SU-DHL-6 (cell line): Measurements from ENCODE around the gene CRYAA.

Experiments
- H2AFZ ChIP-seq: fragments of 200-600 bp; sonication (generic); 2 replicates; pipeline ENCODE4 v1.6.1; 2014; ENCODE audit warnings: low read depth, mild to moderate bottlenecking, moderate library complexity, mixed read lengths, antibody characterized with exemption, low read length; ENCODE audit not compliant: severe bottlenecking
- H3F3A ChIP-seq: fragments of 200-600 bp; shearing (Covaris generic); 2 replicates; pipeline ENCODE4 v1.6.0; 2016; ENCODE audit warnings: antibody characterized with exemption, mild to moderate bottlenecking; ENCODE audit not compliant: insufficient read depth
- H3K27ac ChIP-seq: fragments of 200-600 bp; sonication (generic); 2 replicates; pipeline ENCODE4 v1.5.1; 2016; ENCODE audit warnings: low read depth, mild to moderate bottlenecking, low read length, moderate library complexity, mixed read lengths
- H3K27me3 ChIP-seq: fragments of 200-600 bp; sonication (generic), shearing (Covaris generic); 2 replicates; pipeline ENCODE4 v1.6.0; 2014; ENCODE audit warnings: mild to moderate bottlenecking, low read length
- H3K36me3 ChIP-seq: fragments of 200-600 bp; sonication (generic); 2 replicates; pipeline ENCODE4 v1.6.1; 2014; ENCODE audit warnings: mild to moderate bottlenecking, low read length, mixed read lengths
- H3K4me2 ChIP-seq: fragments of 300-600, 200-600 bp; shearing (Covaris generic), sonication (generic); 2 replicates; pipeline ENCODE4 v1.6.0; 2014; ENCODE audit warnings: low read length, low read depth, mild to moderate bottlenecking; ENCODE audit not compliant: poor library complexity, severe bottlenecking
- H3K4me3 ChIP-seq: fragments of 200-600 bp; sonication (generic); 2 replicates; pipeline ENCODE4 v1.5.1; 2014; ENCODE audit warnings: antibody characterized with exemption, low read length, mild to moderate bottlenecking, mixed read lengths; ENCODE audit not compliant: insufficient read depth, poor library complexity, severe bottlenecking
- H3K79me2 ChIP-seq: fragments of 200-600 bp; sonication (generic); 2 replicates; pipeline ENCODE4 v1.6.1; 2014; ENCODE audit warnings: mild to moderate bottlenecking, low read length, moderate library complexity; ENCODE audit not compliant: insufficient read depth
- H3K9ac ChIP-seq: fragments of 200-600 bp; sonication (generic); 2 replicates; pipeline ENCODE4 v1.7.0; 2014; ENCODE audit warnings: mild to moderate bottlenecking, low read length
- H3K9me2 ChIP-seq: fragments of 200-600 bp; sonication (generic); replicated peaks from 2 replicates; pipeline ENCODE4 v1.6.1; 2014; ENCODE audit warnings: low read length; ENCODE audit not compliant: insufficient read depth
- H3K9me3 ChIP-seq: fragments of 200-600 bp; sonication (generic); 2 replicates; pipeline ENCODE4 v1.6.1; 2014; ENCODE audit warnings: low read length, mixed read lengths; ENCODE audit not compliant: insufficient read depth
- H4K20me1 ChIP-seq: fragments of 200-600 bp; sonication (generic); 2 replicates; pipeline ENCODE4 v1.6.1; 2014; ENCODE audit warnings: low read depth, mild to moderate bottlenecking, antibody characterized with exemption, low read length, moderate library complexity, mixed read lengths
- EZH2phosphoT487 ChIP-seq: fragments of 200-600 bp; sonication (generic), shearing (Covaris generic); conservative IDR thresholded peaks from 2 replicates; pipeline ENCODE4 v1.6.1; 2018; ENCODE audit warnings: mild to moderate bottlenecking, antibody characterized with exemption, low read length, moderate library complexity, mixed read lengths
- TF ChIP-seq, protein P1 (sequence below): fragments of 200-600 bp; sonication (generic); IDR thresholded peaks from one replicate; pipeline ENCODE4 v1.5.1; 2017; ENCODE audit warnings: antibody characterized with exemption, mild to moderate bottlenecking, low read length, moderate library complexity; ENCODE audit not compliant: insufficient read depth, poor library complexity, severe bottlenecking

The CRYAA gene

DNA sequence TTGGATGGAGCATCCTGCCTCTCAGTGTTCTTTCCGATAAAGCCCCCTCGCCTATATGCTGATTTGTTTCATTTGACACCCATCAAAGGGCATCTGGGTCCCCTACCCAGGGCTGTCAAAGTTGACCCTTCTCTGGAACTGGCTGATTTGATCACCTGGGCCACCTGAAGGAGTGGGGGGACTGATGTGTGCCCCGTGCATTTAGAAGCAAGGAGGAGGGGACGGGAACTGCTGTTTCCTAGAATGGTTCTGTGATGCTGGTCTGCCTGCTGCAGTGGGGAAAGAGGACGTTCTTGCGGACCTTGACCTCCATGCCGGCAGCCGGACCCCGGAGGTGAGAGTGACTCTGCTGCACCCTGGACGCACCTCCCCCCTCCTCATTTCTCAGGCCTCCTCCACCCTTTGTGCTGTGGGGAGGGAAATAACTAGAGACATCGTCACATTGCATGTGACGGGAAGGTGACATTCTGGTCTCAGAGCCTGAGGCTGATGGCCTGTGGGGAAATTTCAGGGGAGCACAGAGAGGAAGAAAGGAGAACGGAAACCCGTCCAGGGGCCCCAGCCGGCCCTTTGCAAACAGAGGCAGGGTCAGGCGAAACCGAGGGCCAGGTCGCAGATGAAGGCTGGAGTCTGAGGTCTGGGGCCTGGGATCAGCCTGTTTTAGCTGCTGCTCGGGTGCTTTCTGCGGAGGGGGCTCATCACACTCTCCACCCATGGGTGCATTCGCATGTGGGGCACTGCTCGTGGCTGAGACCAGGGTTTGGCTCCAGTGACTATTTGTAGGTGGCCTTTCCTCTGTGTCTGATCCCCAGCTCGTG is 25.7 kb downstream of the CRYAA start:
- H3K9ac ChIP-seq: no peak overlapping the region
- no peak overlapping the region for H3K4me2 ChIP-seq
- H3F3A ChIP-seq: no peaks in the 10 kb centered on the region
- H4K20me1 ChIP-seq: no peaks in the 10 kb centered on the region
- H3K27ac ChIP-seq: no peak overlapping the region
- TF ChIP-seq, protein P1, sequence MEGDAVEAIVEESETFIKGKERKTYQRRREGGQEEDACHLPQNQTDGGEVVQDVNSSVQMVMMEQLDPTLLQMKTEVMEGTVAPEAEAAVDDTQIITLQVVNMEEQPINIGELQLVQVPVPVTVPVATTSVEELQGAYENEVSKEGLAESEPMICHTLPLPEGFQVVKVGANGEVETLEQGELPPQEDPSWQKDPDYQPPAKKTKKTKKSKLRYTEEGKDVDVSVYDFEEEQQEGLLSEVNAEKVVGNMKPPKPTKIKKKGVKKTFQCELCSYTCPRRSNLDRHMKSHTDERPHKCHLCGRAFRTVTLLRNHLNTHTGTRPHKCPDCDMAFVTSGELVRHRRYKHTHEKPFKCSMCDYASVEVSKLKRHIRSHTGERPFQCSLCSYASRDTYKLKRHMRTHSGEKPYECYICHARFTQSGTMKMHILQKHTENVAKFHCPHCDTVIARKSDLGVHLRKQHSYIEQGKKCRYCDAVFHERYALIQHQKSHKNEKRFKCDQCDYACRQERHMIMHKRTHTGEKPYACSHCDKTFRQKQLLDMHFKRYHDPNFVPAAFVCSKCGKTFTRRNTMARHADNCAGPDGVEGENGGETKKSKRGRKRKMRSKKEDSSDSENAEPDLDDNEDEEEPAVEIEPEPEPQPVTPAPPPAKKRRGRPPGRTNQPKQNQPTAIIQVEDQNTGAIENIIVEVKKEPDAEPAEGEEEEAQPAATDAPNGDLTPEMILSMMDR: no peak
- TF ChIP-seq EZH2phosphoT487: no peak
- no peaks in the 10 kb centered on the region for H3K9me2 ChIP-seq
- no peak overlapping the region for H2AFZ ChIP-seq
- peaks cover 5% of the 10 kb centered on the region; the same call in 1 of the 2 replicates for H3K27me3 ChIP-seq
- H3K4me3 ChIP-seq: no peak overlapping the region
- no peaks in the 10 kb centered on the region for H3K79me2 ChIP-seq
- no peaks in the 10 kb centered on the region for H3K9me3 ChIP-seq
- H3K36me3 ChIP-seq: no peaks in the 10 kb centered on the region

DNA sequence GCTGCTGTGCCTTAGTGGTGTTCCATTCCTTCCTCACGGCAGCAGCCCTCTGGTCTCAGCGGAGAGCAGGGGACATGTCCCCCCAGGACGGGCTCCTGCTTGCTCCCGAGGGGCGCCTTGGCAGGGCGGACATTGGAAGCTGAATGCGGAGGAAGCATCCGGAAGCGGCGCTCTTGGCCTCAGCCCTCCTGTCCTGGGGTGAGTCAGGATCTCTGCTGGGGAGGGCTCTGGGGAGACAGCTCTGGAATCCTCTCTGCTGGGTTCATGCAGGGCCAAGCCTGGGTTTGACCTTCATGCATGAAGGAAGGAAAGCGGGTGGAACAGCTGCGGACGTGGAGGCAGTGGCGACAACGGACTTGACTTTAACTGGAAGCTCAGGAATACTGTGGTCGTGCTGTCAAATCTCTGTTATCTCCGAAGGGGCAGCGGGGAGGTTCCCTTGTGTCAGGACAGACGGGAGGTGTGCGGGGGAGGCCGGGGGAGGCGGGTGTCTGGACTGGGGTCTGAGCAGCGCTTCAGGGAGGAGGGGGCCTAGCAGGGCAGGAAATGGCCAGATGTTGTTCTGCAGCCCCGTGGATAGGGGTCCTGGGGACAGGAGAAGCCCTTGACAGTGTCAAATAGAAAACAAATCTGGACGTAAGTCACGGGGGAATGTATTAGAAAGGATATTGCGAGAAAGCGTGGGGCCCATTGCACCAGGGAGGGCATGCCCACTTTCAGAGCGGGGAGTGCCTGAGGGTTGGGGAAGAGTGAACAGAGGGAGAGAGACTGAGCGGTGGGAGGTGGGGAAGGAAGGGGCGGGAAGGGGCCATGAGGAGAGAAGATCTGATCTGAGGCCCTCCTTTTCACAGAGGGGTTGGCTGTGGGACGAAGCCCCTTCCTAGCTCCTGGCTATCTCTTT is 26.6 kb downstream of the CRYAA start:
- no peaks in the 10 kb centered on the region for H3F3A ChIP-seq
- no peak overlapping the region for H3K4me3 ChIP-seq
- no peaks in the 10 kb centered on the region for H3K79me2 ChIP-seq
- H3K9me3 ChIP-seq: no peaks in the 10 kb centered on the region
- H3K27ac ChIP-seq: no peak overlapping the region
- H3K27me3 ChIP-seq: peaks cover 5% of the 10 kb centered on the region; the same call in 1 of the 2 replicates
- TF ChIP-seq, protein P1: no peak
- no peak for TF ChIP-seq EZH2phosphoT487
- H3K9ac ChIP-seq: no peak overlapping the region
- no peaks in the 10 kb centered on the region for H4K20me1 ChIP-seq
- no peaks in the 10 kb centered on the region for H3K36me3 ChIP-seq
- H3K4me2 ChIP-seq: no peak overlapping the region
- H2AFZ ChIP-seq: no peak overlapping the region
- H3K9me2 ChIP-seq: no peaks in the 10 kb centered on the region

DNA sequence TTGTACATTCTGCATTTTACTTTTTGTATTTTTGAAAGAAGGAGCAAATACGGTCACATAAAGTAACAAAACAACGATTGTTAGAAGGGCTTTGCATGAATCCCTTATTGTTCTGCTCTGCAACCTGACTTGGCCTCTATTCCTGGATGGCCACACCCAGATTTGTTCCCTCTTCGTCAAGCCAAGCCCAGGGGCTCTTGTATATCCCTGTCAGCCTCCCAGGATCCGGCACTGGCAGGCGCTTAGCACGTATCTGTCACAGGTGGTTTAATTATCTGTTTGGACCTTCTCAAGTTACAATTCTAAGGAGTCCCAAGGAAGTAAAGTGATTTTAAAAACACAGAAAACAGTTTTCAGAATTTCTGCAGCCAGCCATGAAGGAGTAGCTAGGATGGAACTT is 28.0 kb downstream of the CRYAA start:
- Histone ChIP-seq H3F3A (no peaks in the 10 kb centered on the region), H3K9me2 (no peaks in the 10 kb centered on the region), H3K9ac (no peak overlapping the region), H3K9me3 (peaks cover 10% of the 10 kb centered on the region), H4K20me1 (no peaks in the 10 kb centered on the region), H3K27me3 (peaks cover 5% of the 10 kb centered on the region; the same call in 1 of the 2 replicates), H3K79me2 (no peaks in the 10 kb centered on the region), H3K27ac (no peak overlapping the region), H2AFZ (no peak overlapping the region), H3K36me3 (0 out of 2 replicates have a peak, but pooled peaks cover 3% of the 10 kb centered on the region), H3K4me2 (no peak overlapping the region), H3K4me3 (no peak overlapping the region)
- no peak for TF ChIP-seq EZH2phosphoT487
- TF ChIP-seq, protein P1: no peak
